ENCODE measurements around the gene LRRC56.

The LRRC56 gene

DNA sequence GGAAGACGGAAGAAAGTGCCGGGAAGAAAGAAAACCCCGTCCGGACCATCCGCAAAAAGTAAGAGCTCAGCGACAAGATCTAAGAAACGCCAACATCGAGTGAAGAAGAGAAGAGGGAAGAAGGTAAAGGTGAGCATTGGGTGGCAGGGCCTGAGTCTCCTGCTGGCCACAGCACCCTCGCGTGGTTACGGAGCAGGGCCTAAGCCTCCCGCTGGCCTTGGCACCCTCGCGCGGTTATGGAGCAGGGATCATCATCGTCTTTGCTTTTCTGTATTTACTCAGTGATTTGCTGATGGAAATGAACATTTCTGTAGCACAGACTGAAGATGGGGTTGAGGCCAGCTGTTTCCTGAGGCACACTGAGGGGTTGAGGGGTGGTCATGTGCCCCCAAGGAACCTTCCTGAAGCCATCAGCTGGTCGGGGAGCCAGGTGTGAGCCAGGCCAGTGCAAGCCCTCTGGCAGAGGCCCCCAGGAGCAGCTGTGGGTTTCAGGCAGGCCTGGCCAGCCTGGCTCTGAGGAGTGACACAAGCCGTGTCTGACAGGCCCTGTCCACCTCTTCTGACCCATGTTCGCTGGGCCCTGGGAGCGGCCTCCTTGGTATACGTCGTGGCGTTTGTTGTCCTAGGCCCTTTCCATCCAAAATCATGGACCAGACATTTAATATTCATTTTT, 64.4 kb downstream of the LRRC56 start:
- ATAC-seq, result no peak

DNA sequence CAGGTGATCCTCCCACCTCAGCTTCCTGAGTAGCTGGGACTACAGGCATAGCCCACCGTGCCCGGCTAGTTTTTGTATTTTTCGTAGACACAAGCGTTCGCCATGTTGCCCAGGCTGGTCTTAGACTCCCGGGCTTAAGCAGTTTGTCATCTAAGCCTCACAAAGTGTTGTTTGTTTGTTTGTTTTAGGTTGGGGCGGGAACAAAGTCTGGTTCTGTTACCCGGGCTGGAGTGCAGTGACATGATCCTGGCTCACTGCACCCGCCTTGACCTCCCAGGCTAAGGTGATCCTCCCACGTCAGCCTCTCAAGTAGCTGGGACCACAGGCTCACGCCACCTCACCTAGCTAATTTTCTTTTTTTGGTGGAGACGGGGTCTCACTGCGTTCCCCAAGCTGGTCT, 65.8 kb downstream of the LRRC56 start:
- no peak for ATAC-seq
